K562 (cell line): Measurements from ENCODE around the gene WDCP. TPM values are rescaled to one million over a fixed set of nuclear protein-coding genes. Genes with fewer than 3 reads are reported as not detected.
"Not testable (repeated sequence)": the region's sequence is repeated elsewhere in the genome, so short reads cannot be mapped to it uniquely, and the experiment has no call there.

Source experiments
- ATAC-seq: fragments of 200-7000 bp; cut with Tn5 transposase; 3 replicates; pipeline ENCODE4 v1.9.1; 2020; ENCODE audit warnings: moderate library complexity
- BruUV-seq: library from RNA; stranded (reverse); fragments of 400-500 nt; replicated peaks from 2 replicates; lab custom pipeline; 2021; lab: Mats Ljungman, UMichigan
- CTCF ChIA-PET: fragments of 300-600 bp; formaldehyde crosslinking; extraction: SDS; loops from one replicate; lab custom pipeline; 2021; ENCODE audit warnings: low intra/inter-chr PET ratio; lab: Yijun Ruan, JAX
- POLR2A ChIA-PET: fragments of 300-600, 350-650 bp; sonication (Branson Sonifier 250); formaldehyde crosslinking; extraction: SDS; loops from one replicate; lab custom pipeline; 2021; ENCODE audit warnings: antibody characterized with exemption, inconsistent platforms; lab: Yijun Ruan, JAX
- DNase-seq, 4 experiments: peaks; one replicate each; pipeline versions ENCODE4 v3.0.0 to v3.0.0-alpha.2; 2011 to 2018; ENCODE audit warnings: low spot score in 3 of 4, mixed read lengths in 3 of 4; ENCODE audit errors: extremely low read depth in 1 of 4
- FAIRE-seq: peaks from 2 replicates; lab custom pipeline; 2011; peaks lifted over from hg19 to GRCh38; lab: Jason Lieb, UNC
- H2AFZ ChIP-seq: 2 replicates; pipeline ENCODE4 v1.6.0; 2011; ENCODE audit warnings: low read depth, low read length, control low read depth, inconsistent platforms
- H3K27ac ChIP-seq: fragments of 200-600 bp; 3 replicates; pipeline ENCODE4 v1.8.0; 2011; ENCODE audit warnings: low read depth, mild to moderate bottlenecking, control low read depth, inconsistent platforms, low read length, moderate library complexity, mixed read lengths; ENCODE audit errors: extremely low read depth
- H3K27me3 ChIP-seq, 2 experiments: fragments of 300-600 bp in 1 of 2; 2 replicates in 1 of 2; 3 replicates in 1 of 2; pipeline versions ENCODE4 v1.6.0 to v1.8.0; 2011; ENCODE audit warnings: inconsistent platforms in 2 of 2, low read length in 2 of 2, mild to moderate bottlenecking in 1 of 2, mixed read lengths in 1 of 2, moderate library complexity in 1 of 2; ENCODE audit not compliant: control insufficient read depth in 2 of 2, insufficient read depth in 2 of 2
- H3K36me3 ChIP-seq: fragments of 300-600 bp; 3 replicates; pipeline ENCODE4 v1.8.0; 2011; ENCODE audit warnings: mild to moderate bottlenecking, low read length, inconsistent platforms; ENCODE audit not compliant: control insufficient read depth, insufficient read depth
- H3K4me1 ChIP-seq, 2 experiments: fragments of 200-600 bp in 1 of 2; replicated peaks in 1 of 2; 2 replicates in 1 of 2; 3 replicates in 1 of 2; pipeline versions ENCODE4 v1.5.1 to v1.8.0; 2011; ENCODE audit warnings: inconsistent platforms in 2 of 2, low read length in 2 of 2, mild to moderate bottlenecking in 1 of 2, mixed read lengths in 1 of 2, moderate library complexity in 1 of 2; ENCODE audit not compliant: control insufficient read depth in 2 of 2, insufficient read depth in 2 of 2
- H3K4me2 ChIP-seq: 2 replicates; pipeline ENCODE4 v1.6.1; 2011; ENCODE audit warnings: low read length, control low read depth, inconsistent platforms, mixed read lengths; ENCODE audit not compliant: insufficient read depth
- H3K4me3 ChIP-seq: fragments of 200-600 bp; sonication (generic), shearing (Covaris generic); 2 replicates; pipeline ENCODE4 v1.5.1; 2016; ENCODE audit warnings: control low read depth, inconsistent platforms
- H3K79me2 ChIP-seq: fragments of 200-600 bp; 3 replicates; pipeline ENCODE4 v1.8.0; 2011; ENCODE audit warnings: low read length, inconsistent platforms; ENCODE audit not compliant: control insufficient read depth, insufficient read depth
- H3K9ac ChIP-seq, 2 experiments: 2 replicates each; pipeline versions ENCODE4 v1.6.0 to v1.6.1; 2011; ENCODE audit warnings: low read depth in 2 of 2, low read length in 2 of 2, control low read depth in 1 of 2, inconsistent platforms in 1 of 2, mild to moderate bottlenecking in 1 of 2, mixed read lengths in 1 of 2; ENCODE audit not compliant: insufficient read depth in 1 of 2
- H3K9me1 ChIP-seq: one replicate; pipeline ENCODE4 v1.6.0; 2011; ENCODE audit warnings: inconsistent platforms, mild to moderate bottlenecking, low read length, moderate library complexity; ENCODE audit not compliant: control insufficient read depth, insufficient read depth
- H3K9me3 ChIP-seq: replicated peaks from 2 replicates; pipeline ENCODE4 v1.5.1; 2011; ENCODE audit warnings: low read depth, low read length, inconsistent platforms; ENCODE audit not compliant: control insufficient read depth, insufficient read depth
- H4K20me1 ChIP-seq: replicated peaks from 2 replicates; pipeline ENCODE4 v1.6.1; 2011; ENCODE audit warnings: low read length, inconsistent platforms, mixed read lengths; ENCODE audit not compliant: control insufficient read depth, insufficient read depth
- WGBS: fragments of 100-300 bp; shearing (Covaris generic); methylation state at CpG from one replicate; pipeline ENCODE4 v1.1.6; 2016; ENCODE audit warnings: low coverage, mixed read lengths; ENCODE audit not compliant: insufficient coverage; ENCODE audit errors: missing lambda C conversion rate; 5-methylcytosine and 5-hydroxymethylcytosine counted together
- in situ Hi-C: fragments of 300-500 bp; cut with MboI; formaldehyde crosslinking; loops from 4 replicates; pipeline ENCODE4 v1.15.0; 2018; ENCODE audit warnings: inconsistent platforms, mixed read lengths
- intact Hi-C: fragments of 100-400 bp; cut with micrococcal nuclease; formaldehyde crosslinking; loops from 2 replicates; pipeline ENCODE4 v1.14.2; 2022
- polyA plus RNA-seq, 8 experiments: library from polyadenylated mRNA; depleted of rRNA in 4 of 8; stranded (reverse) in 5 of 8; unstranded in 3 of 8; fragments of >200 nt; fragmentation: Nextera tagmentation in 2 of 8; fragmentation: Illumina TruSeq in 1 of 8; extraction: Ambion mirVana in 2 of 8; extraction: Trizol in 1 of 8; gene quantifications; 2 replicates each; pipeline versions ENCODE4 v1.2.1 to v1.2.3, GENCODE V29; 2011 to 2014; ENCODE audit warnings: inconsistent platforms in 1 of 8, missing spikeins in 1 of 8
- total RNA-seq, 7 experiments: library from RNA; depleted of rRNA in 6 of 7; stranded (reverse); fragments of >200 nt in 6 of 7; fragmentation: Illumina TruSeq in 2 of 7; extraction: Trizol in 2 of 7; gene quantifications; 2 replicates each; pipeline versions ENCODE4 v1.2.1 to v1.2.3, GENCODE V29; 2011 to 2021; ENCODE audit warnings: low replicate concordance in 1 of 7
- TF ChIP-seq, protein P1 (sequence below): fragments of 200-600 bp; sonication (generic); IDR thresholded peaks from one replicate; pipeline ENCODE4 v1.6.1; 2012; ENCODE audit warnings: mild to moderate bottlenecking, low read depth, low read length, inconsistent platforms

Gene WDCP
- total and polyA plus RNA-seq, 9 of the 15 experiments (the other 6 are each of a cell fraction or from before 2014, with no cell fraction given): 10.1 to 41.4 (median 21.8) TPM

DNA sequence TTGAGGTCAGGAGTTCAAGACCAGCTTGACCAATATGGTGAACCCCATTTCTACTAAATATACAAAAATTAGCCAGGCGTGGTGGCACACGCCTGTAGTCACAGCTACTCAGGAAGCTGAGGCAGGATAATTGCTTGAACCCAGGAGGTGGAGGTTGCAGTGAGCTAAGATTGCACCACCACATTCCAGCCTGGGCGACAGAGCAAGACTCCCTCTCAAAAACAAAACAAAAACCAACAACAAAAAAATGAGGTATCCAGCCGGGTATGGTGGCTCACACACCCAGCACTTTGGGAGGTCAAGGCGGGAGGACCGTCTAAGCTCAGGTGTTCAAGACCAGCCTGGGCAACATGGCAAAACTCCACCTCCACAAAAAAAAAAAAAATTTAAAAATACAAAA is 32.3 kb downstream of the WDCP start:
- 90% methylated on average over 6 of the region's 6 CpGs for WGBS
- H2AFZ ChIP-seq, H3K9me1 ChIP-seq, H4K20me1 ChIP-seq, CTCF ChIA-PET, BruUV-seq, H3K27me3 ChIP-seq, H3K4me3 ChIP-seq, H3K27ac ChIP-seq, H3K4me2 ChIP-seq, in situ Hi-C loops, H3K9ac ChIP-seq, FAIRE-seq, DNase-seq, H3K9me3 ChIP-seq, ATAC-seq: not testable (repeated sequence)
- POLR2A ChIA-PET: interaction anchor here (0.9 to 1.0 kb wide), 2 partner anchors 13 to 188 kb away, joined by 3 to 4 read pairs; no protein-coding TSS in a partner anchor
- Histone ChIP-seq H3K79me2 (peaks cover 35% of the 10 kb centered on the region), H3K36me3 (peaks cover 22% of the 10 kb centered on the region), H3K4me1 (peaks cover 30 to 51% of the 10 kb centered on the region in 2 experiments)
- intact Hi-C loops: loop anchor here (5.0 to 10.0 kb wide), 2 partner anchors 73 to 190 kb away; partner anchors contain the start of gene UBXN2A

DNA sequence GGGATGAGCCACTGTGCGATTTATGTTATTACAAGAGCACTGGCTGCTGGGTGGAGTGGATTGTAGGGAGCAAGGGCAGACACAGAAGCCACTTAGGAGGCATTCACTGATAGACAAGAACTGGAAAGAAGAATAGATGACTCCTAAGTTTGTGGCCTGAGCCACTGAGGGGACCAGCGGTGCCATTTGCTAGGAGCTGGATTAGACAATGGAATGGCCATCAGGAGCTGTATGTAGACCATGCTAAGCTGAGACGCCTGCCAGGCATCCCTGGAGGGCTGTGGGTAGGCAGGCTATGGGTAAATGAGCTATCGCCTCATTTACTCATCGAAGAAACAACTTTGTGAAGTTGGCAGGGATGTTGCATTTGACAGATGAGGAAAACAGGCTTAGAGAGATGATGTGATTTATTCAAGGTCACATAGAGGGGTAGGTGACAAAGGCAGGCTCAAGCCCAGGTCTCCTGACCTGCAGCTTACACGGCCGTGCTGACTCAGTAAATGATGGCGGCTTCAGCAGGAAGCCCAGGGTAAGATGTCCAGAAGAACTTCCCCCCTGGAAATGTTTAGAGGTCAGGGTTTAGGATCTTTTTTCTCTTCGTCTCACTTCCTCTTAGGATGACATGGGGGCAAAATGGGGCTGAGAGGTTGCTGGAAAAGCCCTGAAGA is 34.5 kb downstream of the WDCP start:
- POLR2A ChIA-PET: interaction anchor here (0.7 to 2.1 kb wide), 6 partner anchors 8 to 78 kb away, joined by 3 to 5 read pairs (median 4); no protein-coding TSS in a partner anchor
- FAIRE-seq: peak; percentile 29
- CTCF ChIA-PET: no interaction called here
- TF ChIP-seq, protein P1, sequence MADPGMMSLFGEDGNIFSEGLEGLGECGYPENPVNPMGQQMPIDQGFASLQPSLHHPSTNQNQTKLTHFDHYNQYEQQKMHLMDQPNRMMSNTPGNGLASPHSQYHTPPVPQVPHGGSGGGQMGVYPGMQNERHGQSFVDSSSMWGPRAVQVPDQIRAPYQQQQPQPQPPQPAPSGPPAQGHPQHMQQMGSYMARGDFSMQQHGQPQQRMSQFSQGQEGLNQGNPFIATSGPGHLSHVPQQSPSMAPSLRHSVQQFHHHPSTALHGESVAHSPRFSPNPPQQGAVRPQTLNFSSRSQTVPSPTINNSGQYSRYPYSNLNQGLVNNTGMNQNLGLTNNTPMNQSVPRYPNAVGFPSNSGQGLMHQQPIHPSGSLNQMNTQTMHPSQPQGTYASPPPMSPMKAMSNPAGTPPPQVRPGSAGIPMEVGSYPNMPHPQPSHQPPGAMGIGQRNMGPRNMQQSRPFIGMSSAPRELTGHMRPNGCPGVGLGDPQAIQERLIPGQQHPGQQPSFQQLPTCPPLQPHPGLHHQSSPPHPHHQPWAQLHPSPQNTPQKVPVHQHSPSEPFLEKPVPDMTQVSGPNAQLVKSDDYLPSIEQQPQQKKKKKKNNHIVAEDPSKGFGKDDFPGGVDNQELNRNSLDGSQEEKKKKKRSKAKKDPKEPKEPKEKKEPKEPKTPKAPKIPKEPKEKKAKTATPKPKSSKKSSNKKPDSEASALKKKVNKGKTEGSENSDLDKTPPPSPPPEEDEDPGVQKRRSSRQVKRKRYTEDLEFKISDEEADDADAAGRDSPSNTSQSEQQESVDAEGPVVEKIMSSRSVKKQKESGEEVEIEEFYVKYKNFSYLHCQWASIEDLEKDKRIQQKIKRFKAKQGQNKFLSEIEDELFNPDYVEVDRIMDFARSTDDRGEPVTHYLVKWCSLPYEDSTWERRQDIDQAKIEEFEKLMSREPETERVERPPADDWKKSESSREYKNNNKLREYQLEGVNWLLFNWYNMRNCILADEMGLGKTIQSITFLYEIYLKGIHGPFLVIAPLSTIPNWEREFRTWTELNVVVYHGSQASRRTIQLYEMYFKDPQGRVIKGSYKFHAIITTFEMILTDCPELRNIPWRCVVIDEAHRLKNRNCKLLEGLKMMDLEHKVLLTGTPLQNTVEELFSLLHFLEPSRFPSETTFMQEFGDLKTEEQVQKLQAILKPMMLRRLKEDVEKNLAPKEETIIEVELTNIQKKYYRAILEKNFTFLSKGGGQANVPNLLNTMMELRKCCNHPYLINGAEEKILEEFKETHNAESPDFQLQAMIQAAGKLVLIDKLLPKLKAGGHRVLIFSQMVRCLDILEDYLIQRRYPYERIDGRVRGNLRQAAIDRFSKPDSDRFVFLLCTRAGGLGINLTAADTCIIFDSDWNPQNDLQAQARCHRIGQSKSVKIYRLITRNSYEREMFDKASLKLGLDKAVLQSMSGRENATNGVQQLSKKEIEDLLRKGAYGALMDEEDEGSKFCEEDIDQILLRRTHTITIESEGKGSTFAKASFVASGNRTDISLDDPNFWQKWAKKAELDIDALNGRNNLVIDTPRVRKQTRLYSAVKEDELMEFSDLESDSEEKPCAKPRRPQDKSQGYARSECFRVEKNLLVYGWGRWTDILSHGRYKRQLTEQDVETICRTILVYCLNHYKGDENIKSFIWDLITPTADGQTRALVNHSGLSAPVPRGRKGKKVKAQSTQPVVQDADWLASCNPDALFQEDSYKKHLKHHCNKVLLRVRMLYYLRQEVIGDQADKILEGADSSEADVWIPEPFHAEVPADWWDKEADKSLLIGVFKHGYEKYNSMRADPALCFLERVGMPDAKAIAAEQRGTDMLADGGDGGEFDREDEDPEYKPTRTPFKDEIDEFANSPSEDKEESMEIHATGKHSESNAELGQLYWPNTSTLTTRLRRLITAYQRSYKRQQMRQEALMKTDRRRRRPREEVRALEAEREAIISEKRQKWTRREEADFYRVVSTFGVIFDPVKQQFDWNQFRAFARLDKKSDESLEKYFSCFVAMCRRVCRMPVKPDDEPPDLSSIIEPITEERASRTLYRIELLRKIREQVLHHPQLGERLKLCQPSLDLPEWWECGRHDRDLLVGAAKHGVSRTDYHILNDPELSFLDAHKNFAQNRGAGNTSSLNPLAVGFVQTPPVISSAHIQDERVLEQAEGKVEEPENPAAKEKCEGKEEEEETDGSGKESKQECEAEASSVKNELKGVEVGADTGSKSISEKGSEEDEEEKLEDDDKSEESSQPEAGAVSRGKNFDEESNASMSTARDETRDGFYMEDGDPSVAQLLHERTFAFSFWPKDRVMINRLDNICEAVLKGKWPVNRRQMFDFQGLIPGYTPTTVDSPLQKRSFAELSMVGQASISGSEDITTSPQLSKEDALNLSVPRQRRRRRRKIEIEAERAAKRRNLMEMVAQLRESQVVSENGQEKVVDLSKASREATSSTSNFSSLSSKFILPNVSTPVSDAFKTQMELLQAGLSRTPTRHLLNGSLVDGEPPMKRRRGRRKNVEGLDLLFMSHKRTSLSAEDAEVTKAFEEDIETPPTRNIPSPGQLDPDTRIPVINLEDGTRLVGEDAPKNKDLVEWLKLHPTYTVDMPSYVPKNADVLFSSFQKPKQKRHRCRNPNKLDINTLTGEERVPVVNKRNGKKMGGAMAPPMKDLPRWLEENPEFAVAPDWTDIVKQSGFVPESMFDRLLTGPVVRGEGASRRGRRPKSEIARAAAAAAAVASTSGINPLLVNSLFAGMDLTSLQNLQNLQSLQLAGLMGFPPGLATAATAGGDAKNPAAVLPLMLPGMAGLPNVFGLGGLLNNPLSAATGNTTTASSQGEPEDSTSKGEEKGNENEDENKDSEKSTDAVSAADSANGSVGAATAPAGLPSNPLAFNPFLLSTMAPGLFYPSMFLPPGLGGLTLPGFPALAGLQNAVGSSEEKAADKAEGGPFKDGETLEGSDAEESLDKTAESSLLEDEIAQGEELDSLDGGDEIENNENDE: no peak

More for the DNA sequence above, 34.5 kb downstream of the WDCP start:
- BruUV-seq: no TSS peak
- no peak for ATAC-seq
- Histone ChIP-seq H3K27ac (peak overlapping the region; percentile 99), H3K36me3 (peaks cover 22% of the 10 kb centered on the region), H3K4me2 (peak overlapping the region; percentile 93), H3K9me3 (no peaks in the 10 kb centered on the region), H3K4me3 (no peak overlapping the region), H2AFZ (peak overlapping the region; percentile 0; the same call in 1 of the 2 replicates), H3K9me1 (no peaks in the 10 kb centered on the region), H4K20me1 (no peaks in the 10 kb centered on the region; the same call in 1 of the 2 replicates), H3K9ac (peak overlapping the region; percentile 63 to 95; a peak in 3 of 4 replicates), H3K79me2 (peaks cover 46% of the 10 kb centered on the region), H3K4me1 (peaks cover 43 to 64% of the 10 kb centered on the region in 2 experiments), H3K27me3 (no peaks in the 10 kb centered on the region)
- 43% methylated on average over 9 of the region's 9 CpGs for WGBS
- no peak for DNase-seq
- intact Hi-C loops: loop anchor here (5.0 to 10.0 kb wide), 2 partner anchors 70 to 188 kb away; partner anchors contain the start of gene UBXN2A
- in situ Hi-C loops: no loop called here
